SIG-M5 treated with dmso at 0.1 percent for 504 hours (cell line): ENCODE measurements around the gene STAG3.

ENCODE experiments used
- DNase-seq: peaks from one replicate; lab custom pipeline; 2025; ENCODE audit not compliant: unreplicated experiment; lab: John Stamatoyannopoulos, UW

The STAG3 gene

DNA sequence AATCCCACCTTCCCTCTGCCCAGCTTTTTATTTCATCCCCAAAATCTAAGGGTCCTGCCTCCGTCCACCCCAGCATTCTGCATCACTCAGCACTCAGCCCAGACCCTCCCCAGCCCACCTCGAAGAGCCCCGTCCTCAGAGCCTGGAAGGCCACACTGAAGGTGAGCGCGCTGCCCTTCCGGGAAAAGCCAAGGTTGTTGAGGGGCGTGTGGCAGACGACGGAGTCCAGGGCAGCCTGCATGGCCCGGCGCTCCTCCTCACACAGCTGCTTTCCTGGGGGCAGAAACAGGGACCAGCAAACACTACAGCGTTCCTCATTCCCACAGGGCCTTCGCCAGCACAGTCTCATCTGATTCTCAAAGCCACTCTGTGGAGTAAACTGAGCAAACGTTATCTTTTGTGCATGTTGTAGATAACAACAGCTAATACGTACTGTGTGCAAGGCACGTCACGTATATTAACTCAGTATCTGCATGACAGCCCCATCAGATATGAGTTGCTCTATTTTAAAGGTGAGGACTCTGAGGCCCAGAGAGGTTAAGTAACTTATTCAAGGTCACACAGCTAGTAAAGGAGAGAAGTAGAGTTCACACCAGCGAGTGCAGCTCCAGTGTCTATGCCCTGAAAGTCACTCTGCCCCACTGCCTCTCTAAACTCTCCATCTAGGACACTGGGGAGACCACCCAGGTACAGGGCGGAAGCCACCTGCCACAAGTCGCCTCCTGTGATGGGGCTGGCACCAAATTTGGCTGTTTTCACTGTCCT lies 22.0 kb upstream of the STAG3 start:
- DNase-seq = no peak

DNA sequence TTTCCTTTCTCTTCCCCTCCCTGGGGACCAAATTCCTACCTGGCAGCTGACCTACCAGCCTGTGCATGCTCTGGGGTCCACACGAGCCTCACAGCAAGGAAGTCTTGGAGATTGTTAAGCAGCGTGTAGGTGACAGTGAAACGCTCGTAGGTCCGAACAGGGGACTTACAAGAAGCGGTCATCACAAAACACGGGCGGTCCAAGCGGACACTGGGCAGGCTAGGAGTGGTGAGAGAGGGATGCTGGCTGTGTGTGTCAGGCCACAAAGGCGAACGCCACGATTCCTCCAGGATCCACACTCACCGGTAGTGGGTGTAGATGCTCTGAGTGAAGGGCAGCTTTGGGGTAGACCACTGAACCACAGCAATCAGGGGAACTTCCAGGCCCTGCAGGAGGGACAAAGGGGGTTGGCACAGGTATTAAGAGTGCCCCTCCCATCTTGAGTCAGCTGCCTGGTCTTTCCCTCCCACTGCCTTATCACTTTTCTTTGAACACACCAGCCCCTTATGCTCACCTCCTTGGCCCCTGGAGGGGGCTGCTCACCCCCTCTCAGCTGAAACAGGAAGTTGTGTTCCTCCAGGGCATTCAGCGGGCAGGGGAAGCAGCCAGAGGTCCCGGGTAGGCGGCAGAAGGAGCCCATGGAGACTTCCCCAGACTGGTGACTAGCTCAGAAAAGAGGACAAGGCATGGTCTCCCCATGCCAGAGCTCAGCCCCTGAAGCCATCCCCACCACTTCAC lies 21.2 kb upstream of the STAG3 start:
- DNase-seq = no peak

DNA sequence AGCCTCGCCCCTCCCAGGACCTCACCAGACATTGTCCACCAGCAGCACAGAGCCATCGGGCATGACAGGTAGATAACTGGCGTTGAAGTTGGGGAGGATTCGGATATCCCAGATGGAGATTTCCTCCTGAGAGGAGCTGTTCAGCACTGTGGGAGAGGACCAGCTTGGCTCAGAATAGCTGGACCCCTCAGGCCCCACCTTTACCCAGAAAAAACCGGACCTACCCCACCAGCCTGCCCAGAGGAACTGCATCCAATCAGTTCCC lies 20.7 kb upstream of the STAG3 start:
- no peak for DNase-seq

DNA sequence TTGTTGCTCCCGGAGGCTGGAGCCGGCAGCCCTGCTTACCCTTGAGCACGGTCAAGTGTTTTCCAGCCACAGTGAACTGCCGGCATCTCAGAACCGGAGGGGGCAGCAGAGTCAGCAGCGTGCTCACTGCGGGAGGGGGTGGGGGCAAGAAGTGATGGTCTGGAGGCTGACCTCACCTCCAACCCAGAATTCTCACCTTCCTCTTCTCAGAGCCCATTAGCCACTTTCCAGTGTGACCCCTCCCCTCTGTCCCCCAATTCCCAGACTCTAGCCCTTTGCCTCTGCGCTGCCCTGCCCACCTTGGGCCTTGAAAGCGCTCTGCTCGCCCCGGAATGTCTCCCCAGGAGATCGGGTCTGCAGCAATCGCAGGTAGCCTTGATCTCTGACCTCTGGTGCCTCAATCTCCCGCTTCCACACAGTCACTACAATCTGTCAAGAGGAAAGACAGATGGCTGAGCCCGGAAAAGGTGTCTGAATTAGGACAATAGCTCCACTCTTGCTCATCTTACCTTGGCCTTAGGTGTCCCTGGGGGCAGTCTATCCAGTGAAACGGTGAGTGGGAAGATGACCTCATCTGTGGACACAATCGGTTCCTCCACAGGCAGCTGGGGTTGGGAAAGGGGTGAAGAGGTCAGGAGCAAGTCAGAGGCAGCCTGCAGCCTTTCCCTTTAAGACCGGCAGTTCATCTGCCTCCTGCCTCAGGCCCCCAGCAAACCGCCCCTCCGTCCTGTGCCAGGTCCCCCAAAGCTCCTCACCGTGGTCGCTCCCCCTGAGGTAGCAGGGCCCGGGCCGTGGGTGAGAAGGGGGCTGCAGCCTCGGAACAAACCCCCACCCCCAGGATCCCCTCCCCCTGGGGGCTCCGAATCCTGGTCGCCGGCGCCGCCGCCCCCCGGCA lies 20.1 kb upstream of the STAG3 start:
- DNase-seq = peak; percentile 38

DNA sequence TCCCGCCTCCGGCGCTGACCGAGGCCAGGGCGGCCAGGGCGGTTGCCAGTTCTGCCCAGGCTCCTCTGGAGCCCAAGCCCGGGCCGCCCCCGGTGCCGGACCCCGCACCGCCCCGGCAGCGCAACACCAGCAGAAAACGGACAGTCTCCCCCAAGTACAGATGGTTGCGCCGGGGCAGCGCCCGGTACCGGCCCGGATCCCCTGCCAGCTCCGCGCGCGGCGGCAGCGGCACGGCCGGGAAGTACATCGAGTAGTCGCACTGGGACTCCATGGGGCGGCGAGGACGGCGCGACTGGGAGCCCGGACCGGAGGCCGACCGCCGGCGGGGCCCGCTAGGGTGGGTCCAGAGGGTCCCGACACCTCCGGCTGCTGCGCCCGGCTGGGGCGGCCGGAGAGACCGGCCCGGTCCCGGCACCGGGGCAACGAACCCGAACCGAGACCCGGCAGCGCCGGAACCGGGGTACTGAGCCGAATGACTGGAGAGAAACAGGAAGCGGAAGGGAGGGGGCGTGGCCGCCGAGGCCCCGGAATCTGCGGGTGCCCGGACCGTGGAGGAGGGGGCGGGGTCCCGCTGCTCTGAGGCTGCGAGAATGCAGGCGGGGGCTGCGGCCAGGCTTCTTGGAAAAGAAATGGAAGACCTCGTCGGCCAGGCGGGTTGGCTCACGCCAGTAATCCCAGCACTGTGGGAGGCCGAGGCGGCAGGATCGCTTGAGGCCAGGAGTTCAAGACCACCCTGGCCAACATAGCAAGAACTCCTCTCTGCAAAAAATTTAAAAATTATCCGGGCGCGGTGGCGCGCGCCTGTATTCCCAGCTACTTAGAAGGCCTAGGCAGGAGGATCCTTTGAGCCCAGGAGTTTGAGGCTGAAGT lies 19.3 kb upstream of the STAG3 start, which contains the start of gene TRAPPC14:
Gene TRAPPC14 (minus strand): TSS at position 495 of the 870 bp plus-strand sequence. CDS start 224 bp downstream, at position 271.
- DNase-seq = peak; percentile 75

DNA sequence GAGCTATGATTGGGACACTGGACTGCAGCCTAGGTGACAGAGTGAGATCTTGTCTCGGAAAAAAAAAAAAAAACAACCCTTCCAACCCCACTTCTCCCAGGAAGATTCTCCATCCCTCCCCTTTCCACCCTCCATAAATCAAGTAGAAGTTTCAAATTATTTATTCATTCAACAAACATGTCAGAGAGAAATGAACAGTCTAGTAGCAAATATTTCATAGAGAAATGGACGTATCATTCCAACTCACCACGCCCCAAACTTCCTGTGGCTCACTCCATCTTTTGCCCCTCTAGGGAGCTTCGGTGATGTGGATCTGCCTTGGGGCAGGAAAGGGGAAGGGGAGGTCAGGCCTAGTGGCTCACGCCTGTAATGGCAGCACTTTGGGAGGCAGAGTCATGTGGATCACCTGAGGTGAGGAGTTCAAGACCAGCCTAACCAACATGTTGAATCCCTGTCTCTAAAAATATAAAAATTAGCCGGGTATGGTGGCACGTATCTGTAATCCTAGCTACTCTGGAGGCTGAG lies 18.6 kb upstream of the STAG3 start:
- no peak for DNase-seq

DNA sequence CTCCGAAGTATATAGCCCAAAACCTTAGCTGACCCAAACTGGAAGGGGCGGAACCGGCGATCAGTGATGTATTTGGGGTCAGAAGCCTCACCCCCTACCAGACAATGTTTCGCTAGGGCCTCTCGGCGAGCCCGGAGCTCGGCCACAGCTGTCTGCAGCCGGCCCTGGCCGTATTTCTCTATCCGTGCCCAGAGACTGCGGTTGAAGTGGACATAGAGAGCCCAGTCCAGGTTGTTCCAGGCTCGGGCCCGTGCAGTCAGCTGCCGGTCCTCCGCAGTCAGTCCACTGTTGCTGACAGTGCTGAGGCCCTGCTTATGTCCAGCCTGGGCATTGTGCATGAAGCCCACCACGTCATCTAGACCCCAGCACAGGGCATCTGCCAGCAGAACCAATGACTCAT lies 17.7 kb upstream of the STAG3 start:
- DNase-seq = no peak

DNA sequence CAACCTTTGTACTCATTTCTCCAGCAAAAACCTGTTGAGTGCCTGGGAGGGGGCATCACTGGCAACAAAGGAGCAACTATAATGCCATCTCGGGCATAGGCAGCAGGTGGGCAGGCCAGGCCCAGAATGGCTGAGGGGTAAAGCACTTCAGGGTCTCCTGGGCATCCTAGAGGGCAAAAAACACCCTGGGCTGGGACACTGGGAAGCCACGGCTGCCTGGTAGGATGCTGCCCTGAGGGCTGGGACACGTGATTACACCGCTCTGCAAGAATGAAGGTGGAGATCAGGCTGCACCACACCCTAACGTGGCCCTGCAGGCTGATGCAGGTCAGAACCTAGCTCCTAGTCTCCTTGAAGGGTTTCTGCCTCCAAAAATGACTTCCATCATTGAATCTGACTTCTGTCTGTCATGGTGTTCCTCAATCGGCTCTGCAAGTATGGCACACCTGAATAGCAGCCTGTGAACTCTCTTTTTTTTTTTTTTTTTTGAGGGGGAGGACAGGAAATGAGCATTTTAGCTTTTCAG lies 14.6 kb upstream of the STAG3 start:
- peak; percentile 33 for DNase-seq

DNA sequence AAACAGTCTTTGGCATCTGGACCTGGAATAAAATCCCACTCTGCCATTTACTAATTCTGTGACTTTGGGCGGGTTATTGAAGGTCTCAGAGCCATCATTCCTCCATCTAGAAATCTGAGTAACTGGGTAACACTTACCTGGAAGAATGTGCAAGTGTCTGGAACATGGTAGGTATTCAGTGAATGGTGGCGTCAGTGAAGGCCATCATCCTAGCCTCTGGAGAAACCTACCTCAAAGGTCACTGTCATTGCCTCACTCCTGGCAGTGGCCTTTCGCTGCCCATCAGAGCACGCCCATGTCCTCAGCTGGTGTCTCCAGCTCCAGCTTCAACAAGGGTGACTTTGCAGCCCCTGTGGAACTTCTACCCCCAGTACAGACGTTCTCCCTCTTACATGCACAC lies 13.8 kb upstream of the STAG3 start:
- no peak for DNase-seq

DNA sequence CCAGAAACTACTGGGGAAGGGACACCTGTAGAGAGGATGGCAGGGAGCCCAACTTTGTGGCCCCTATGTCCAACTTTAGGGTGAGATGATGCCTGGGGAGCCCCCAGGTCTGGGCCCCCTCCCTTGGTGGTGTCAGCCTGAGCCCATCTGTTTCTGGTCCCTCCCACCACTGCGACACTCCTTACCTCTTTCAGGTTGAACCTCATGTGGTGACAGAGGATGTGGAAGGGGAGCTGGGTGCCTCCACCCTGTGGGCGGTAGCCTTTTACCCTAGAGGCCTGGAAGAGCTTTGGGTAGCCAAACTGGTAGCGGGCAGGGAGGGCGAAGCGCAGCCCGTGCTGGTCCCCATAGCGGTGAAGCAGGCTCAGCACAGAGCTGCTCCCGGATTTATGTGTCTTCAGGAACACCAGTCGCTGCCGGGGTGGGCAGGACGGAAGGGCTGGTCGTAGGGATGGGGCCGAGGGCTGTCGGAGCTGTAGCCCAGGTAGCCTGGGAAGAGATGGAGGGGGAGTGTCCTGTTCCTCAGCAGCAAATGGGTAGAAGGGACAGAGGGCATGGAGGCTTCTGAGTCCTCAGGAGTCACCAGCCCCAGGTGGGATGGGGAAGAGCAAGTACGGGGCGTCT lies 11.3 kb upstream of the STAG3 start:
- DNase-seq = no peak

DNA sequence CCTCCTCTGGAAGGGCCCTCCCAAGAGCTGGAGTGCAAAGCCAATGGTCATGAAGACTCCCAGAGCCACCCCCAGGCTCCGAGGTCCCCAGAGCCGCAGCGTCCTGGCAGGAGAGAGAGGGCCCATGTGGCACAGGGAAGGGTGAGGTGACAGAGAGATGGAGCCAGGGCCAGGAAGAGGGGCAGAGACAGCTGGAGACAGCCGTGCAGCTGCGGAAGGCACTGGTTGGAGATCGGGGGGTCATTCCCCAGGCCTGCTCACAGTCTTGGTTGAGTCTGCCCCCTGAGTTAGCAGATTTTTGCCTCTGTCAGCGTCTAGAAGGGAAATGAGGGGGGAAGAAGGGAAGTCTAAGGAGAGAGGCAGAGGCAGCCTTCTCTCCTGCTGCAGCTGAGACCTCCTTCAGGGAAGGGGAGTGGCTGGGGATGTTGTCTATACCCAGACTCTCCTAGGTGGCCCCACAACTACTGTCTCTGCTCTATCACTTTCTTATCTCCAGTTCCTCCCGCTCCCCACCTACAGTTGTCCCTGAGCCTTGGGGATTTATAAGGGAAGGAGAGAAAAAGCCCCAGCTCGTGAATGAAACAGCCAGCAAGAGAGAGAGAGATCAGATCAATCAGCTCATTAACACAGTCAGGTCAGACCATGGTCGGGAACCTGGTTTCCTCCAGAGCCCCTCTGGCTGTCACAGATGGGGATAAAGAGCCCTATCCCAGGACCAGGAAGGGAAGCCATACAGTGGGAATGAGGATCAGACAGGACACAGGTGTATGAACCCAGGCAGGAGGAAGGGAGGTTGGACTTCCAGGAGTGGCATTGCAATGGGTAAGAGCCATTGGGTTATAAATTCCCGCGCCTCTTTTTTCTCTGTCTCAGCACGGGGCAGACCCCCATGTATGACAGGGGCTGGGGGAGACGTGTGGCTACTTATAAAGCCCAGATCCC lies 10.5 kb upstream of the STAG3 start:
- no peak for DNase-seq

DNA sequence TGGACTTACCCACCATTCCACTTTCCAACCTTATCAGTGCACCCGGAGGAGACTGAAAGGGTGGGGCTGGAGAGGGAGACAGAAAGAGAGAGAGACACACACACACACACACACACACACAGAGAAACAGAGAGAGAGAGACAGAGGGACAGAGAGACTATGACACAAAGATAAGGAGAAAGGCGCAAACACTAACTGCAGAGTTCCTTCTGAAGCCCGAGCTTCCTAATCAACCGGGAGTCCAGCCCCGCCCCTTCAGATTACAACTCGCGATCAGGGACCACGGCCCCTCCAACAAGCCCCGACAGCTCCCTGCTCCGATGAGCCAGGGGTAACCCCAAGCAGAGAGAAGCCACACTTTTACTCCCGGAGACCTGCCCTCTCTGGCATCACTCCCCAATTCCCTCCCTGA lies 9.8 kb upstream of the STAG3 start:
- DNase-seq = no peak

DNA sequence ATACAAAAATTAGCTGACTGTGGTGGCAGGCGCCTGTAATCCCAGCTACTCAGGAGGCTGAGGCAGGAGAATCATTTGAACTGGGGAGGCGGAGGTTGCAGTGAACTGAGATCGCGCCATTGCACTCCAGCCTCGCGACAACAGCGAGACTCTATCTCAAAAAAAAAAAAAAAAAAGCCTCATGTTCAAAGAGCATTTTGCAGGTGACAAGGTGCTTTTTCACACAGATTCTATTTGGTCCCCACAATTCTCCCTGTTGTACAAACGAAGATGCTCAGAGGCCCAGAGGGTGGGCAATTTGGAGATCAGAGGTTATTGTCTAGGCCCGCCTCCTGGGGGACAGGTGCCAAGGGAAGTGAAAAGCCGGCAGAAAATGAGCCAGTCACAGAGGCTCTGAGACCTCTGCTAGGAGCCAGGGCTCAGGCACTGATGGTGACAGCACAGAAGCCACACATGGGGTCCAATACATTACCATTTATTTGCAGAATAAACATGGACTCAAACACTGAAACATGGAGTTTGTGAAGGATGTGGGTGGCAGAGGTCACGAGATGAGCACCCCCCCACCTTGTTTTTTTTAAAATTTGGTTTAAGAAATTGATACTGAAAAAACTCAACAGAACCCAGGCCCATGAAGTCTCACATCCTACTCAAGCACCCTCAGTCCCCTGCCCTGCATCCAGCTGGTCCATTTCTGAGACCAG lies 8.4 kb upstream of the STAG3 start:
- no peak for DNase-seq

DNA sequence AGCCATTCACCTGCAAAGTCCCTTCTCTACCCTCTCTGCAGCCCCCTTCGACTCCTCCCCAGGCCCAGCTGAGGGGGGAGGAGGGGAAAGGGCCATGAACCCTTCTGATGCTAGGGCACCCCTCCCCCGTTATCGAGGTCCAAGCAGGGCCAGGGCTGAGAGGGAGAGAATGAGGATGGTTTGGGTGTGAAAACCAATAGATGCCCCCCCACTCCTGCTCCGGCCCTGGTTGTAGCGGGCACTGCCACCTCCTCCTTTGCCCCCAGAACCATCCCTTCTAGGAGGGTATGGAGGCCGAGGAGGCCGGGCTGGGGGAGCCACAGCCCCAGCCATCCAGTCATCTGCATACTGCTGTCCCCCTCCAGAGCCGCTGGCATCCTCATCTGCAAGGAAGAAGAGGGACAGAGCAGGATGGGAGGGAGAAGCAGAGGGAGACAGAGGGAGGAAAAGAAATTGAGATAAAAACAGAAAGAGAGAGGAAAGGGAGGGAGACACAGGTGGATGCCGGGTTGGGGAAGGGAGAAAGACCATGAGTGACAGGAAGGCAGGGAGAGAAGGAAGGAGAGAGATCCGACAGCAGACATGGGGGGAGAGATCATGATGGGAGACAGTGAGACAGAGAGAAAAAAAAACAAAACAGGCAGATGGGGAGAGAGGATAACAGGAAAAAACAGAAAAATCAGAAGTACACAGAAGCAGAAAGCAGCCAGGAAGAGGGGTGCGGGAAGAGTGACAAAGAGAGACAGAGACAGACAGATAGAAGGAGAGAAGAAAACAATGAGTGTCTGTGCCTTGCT lies 7.4 kb upstream of the STAG3 start:
- DNase-seq = no peak

DNA sequence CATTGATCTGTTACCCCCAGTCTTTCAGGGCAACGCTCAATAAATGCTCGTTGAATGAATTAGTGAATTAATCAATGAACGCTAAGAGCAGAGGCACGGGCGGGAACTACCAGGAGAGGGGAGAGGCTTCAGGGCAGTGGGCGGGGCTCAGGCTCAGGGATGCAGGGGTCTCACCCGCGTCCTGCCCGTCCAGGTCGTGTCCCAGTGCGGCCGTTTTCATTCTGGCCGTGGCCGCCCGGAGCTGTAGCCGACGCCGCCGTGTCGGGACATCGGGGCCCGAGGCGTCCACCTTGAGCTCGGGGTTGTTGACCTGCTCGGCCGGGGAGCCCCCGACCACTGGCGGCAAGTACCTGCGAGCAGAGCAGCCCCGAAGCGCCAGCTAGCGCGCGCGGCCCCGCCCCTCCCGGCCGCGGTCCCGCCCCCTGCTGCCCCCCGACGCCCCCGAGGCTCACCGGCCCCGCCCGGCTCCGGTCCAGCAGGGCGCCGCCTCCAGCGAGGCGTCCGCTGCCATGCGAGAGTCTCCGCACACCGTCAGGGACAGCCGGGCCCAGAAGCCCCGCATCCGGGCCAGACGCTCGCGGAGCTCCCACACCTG lies 6.5 kb upstream of the STAG3 start:
- no peak for DNase-seq

DNA sequence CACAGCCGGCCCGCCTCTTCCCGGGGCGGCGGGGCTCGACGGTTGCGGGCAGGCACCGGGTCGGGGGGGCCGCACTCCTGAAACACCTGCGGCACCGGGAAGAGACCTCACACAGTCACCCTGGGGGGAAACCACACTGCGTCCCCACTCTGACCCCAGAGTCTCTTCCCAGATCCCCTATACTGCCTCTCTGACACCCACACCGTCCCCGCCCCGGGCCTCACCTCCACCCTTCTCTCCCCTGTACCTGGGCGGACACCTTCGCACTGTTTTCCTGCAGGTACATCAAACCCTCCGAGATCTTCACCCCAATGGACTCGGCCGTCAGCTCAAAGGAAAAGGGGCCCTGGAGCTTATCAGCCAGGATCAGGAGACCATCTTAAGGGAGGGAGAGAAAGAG lies 5.9 kb upstream of the STAG3 start:
- no peak for DNase-seq
